Osteoblast (primary cell): ENCODE results near the gene C10orf88. TPM values are rescaled to one million over a fixed set of nuclear protein-coding genes. Genes with fewer than 3 reads are reported as not detected.
"Not testable (repeated sequence)": the region's sequence is repeated elsewhere in the genome, so short reads cannot be mapped to it uniquely, and the experiment has no call there.

ENCODE experiments used
- DNase-seq: peaks from one replicate; pipeline ENCODE4 v3.0.0; 2011; ENCODE audit warnings: low spot score, mixed read lengths; ENCODE audit not compliant: insufficient read length; ENCODE audit errors: missing footprints
- H2AFZ ChIP-seq: 2 replicates; pipeline ENCODE4 v1.6.0; 2011; ENCODE audit warnings: mild to moderate bottlenecking, low read length
- H3K27ac ChIP-seq: 2 replicates; pipeline ENCODE4 v1.5.1; 2011; ENCODE audit warnings: mild to moderate bottlenecking, low read depth, low read length, moderate library complexity
- H3K27me3 ChIP-seq: 2 replicates; pipeline ENCODE4 v1.6.0; 2012; ENCODE audit warnings: mild to moderate bottlenecking, control low read depth, inconsistent platforms, low read length, moderate library complexity; ENCODE audit not compliant: insufficient read depth
- H3K36me3 ChIP-seq: 2 replicates; pipeline ENCODE4 v1.5.1; 2011; ENCODE audit warnings: mild to moderate bottlenecking, low read length, control low read depth, moderate library complexity; ENCODE audit not compliant: insufficient read depth
- H3K4me1 ChIP-seq: 2 replicates; pipeline ENCODE4 v1.5.1; 2011; ENCODE audit warnings: mild to moderate bottlenecking, low read length, control low read depth, moderate library complexity; ENCODE audit not compliant: insufficient read depth
- H3K4me2 ChIP-seq: 2 replicates; pipeline ENCODE4 v1.6.0; 2011; ENCODE audit warnings: mild to moderate bottlenecking, low read length; ENCODE audit not compliant: insufficient read depth
- H3K4me3 ChIP-seq: fragments of 200-600 bp; sonication (generic); 3 replicates; pipeline ENCODE4 v1.5.1; 2012; ENCODE audit warnings: mild to moderate bottlenecking, low read length, inconsistent platforms; ENCODE audit not compliant: insufficient read depth
- H3K79me2 ChIP-seq: 2 replicates; pipeline ENCODE4 v1.6.0; 2012; ENCODE audit warnings: mild to moderate bottlenecking, low read length, control low read depth, inconsistent platforms; ENCODE audit not compliant: insufficient read depth
- H3K9me3 ChIP-seq: 2 replicates; pipeline ENCODE4 v1.5.1; 2011; ENCODE audit warnings: low read depth, low read length, control low read depth
- H4K20me1 ChIP-seq: 2 replicates; pipeline ENCODE4 v1.6.0; 2012; ENCODE audit warnings: mild to moderate bottlenecking, low read length, control low read depth; ENCODE audit not compliant: insufficient read depth
- CTCF ChIP-seq: IDR thresholded peaks from 2 replicates; pipeline ENCODE4 v1.5.1; 2011; ENCODE audit warnings: mild to moderate bottlenecking, low read depth, low read length, moderate library complexity; ENCODE audit errors: extremely low read depth
- total RNA-seq: library from RNA; depleted of rRNA; stranded (reverse); fragments of >200 nt; gene quantifications from 2 replicates; pipeline ENCODE4 v1.2.3, GENCODE V29; 2012

C10orf88 gene
- total RNA-seq, 1 donor = 6.5 TPM

DNA sequence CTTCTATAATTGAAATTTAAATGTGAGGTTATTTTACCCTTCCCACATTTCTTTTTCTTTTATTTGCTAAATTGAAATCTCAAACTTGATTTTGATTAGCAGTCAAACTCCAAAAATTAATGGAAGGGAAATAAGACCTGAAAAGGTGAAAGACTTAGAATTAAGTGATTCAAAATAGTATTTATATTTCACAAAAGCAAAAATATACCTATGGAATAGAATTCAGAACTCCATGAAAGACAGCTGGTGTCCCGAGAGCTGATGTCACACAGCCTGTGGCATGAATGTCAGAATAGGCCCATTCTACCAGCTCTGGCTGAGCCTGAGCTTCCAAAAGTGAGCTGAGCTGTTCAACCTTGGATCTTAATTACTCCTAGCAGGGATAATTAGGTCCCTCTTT is 43.7 kb downstream of the C10orf88 start, which contains the start of gene FAM24A:
Gene FAM24A (plus strand): TSS at position 301 of the 400 bp plus-strand sequence. CDS start 1,025 bp downstream, outside the sequence.
- Histone ChIP-seq H4K20me1 (no peaks in the 10 kb centered on the region), H3K36me3 (no peaks in the 10 kb centered on the region), H3K9me3 (no peaks in the 10 kb centered on the region), H3K27ac (no peak within 1 kb of the TSS), H2AFZ (no peak within 1 kb of the TSS), H3K4me2 (no peak within 1 kb of the TSS), H3K79me2 (no peaks in the 10 kb centered on the region), H3K27me3 (no peaks in the 10 kb centered on the region), H3K4me3 (no peak within 1 kb of the TSS), H3K4me1 (no peaks in the 10 kb centered on the region)
- TF ChIP-seq CTCF = no peak
- DNase-seq = no peak

- not testable (repeated sequence) for H2AFZ ChIP-seq, H3K4me3 ChIP-seq, H3K27ac ChIP-seq, H3K4me1 ChIP-seq, H4K20me1 ChIP-seq, H3K9me3 ChIP-seq, DNase-seq, H3K79me2 ChIP-seq, H3K27me3 ChIP-seq, H3K36me3 ChIP-seq, H3K4me2 ChIP-seq
These were observed 50.2 kb downstream of the C10orf88 start for GRCh38 chr10:122903861-122904260.

DNA sequence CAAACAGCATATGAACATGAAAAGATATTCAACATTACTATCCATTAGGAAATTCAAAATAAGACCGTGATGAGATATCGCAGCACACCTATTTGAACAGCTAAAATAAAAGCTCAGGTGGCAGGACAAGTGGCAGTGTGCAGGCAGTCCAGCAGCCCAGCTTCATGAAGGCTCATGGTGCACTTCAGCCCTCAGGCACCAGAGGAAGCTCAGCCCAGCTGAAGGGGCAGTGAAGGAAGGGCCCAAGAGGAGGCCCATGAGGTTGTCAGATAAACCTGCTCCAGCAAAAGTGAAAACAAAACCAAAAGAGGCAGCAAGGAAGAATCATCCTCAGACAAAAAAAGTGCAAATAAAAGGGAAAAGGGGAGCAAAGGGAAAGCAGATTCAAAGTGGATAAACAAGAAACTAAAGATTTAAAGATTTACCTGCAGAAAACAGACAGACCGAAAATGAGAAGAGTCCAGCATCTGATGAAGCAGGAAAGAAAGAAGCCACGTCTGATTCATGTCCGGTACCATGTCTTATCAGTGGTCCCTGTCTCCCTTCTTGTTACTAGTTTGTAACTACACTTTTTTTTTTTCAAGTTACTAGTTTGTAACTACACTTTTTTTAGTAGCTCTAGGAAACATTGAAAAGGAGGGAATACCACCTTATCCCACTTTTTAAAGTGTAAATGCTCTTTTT is 59.6 kb downstream of the C10orf88 start:
- Histone ChIP-seq H3K27me3 (no peaks in the 10 kb centered on the region), H2AFZ (no peak overlapping the region), H3K27ac (no peak overlapping the region), H3K9me3 (no peaks in the 10 kb centered on the region), H3K4me2 (no peak overlapping the region), H3K4me1 (no peaks in the 10 kb centered on the region), H3K79me2 (no peaks in the 10 kb centered on the region), H3K36me3 (no peaks in the 10 kb centered on the region), H3K4me3 (no peak overlapping the region), H4K20me1 (no peaks in the 10 kb centered on the region)
- DNase-seq = no peak
- TF ChIP-seq CTCF = no peak

DNA sequence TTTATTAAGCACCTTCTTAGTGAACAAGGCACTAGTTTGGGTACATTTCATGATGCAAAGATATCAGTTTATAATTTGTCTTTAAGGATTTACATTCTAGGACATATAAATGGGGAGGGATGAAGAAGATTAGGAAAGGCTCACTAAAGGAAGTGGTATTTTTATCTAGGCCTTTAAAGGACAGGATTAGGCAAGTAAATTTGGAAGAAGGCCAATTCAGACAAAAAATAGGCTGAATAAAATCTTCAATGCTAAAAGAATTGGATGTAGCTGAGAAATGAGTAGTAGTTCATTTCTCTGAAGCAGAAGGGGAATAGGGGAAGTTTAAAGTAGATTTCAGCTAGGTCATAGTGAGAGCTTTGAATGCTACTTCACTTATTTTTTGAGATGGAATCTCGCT is 69.9 kb downstream of the C10orf88 start:
- H3K4me2 ChIP-seq = no peak overlapping the region
- TF ChIP-seq CTCF = no peak
- DNase-seq = no peak

More for the DNA sequence above, 69.9 kb downstream of the C10orf88 start:
- H2AFZ ChIP-seq = no peak overlapping the region
- H3K79me2 ChIP-seq = peaks cover 2% of the 10 kb centered on the region
- no peaks in the 10 kb centered on the region for H3K9me3 ChIP-seq
- H3K4me3 ChIP-seq = no peak overlapping the region
- no peak overlapping the region for H3K27ac ChIP-seq
- H3K4me1 ChIP-seq = peaks cover 3% of the 10 kb centered on the region
- no peaks in the 10 kb centered on the region for H3K27me3 ChIP-seq
- no peaks in the 10 kb centered on the region for H3K36me3 ChIP-seq
- H4K20me1 ChIP-seq = no peaks in the 10 kb centered on the region
